ENCODE results near the gene FGFBP1.
"Not testable (repeated sequence)": the region's sequence is repeated elsewhere in the genome, so short reads cannot be mapped to it uniquely, and the experiment has no call there.

FGFBP1 gene

GRCh38 chr4:15945516-15945915 is 7.0 kb upstream of the FGFBP1 start:
- DNase-seq (ENCODE audit: low spot score): no peak

GRCh38 chr4:15944895-15945294 is 6.4 kb upstream of the FGFBP1 start:
- no peak for DNase-seq (ENCODE audit: low spot score)

GRCh38 chr4:15942283-15942682 is 3.7 kb upstream of the FGFBP1 start:
- no peak for DNase-seq (ENCODE audit: low spot score)

GRCh38 chr4:15938182-15938581 is 358 bp downstream of the FGFBP1 start:
- no peak for DNase-seq (ENCODE audit: low spot score)

GRCh38 chr4:15936495-15936894 is 2.0 kb downstream of the FGFBP1 start:
- DNase-seq (ENCODE audit: low spot score): no peak

GRCh38 chr4:15935504-15936402 is 2.8 kb downstream of the FGFBP1 start:
- no peak for DNase-seq (ENCODE audit: low spot score)

GRCh38 chr4:15934259-15934658 is 4.3 kb downstream of the FGFBP1 start:
- no peak for DNase-seq (ENCODE audit: low spot score)

- DNase-seq (ENCODE audit: low spot score): no peak
Observed at GRCh38 chr4:15931451-15932210, 6.9 kb downstream of the FGFBP1 start.

GRCh38 chr4:15930314-15930713 is 8.2 kb downstream of the FGFBP1 start:
- no peak for DNase-seq (ENCODE audit: low spot score)

- no peak for DNase-seq (ENCODE audit: low spot score)
Observed at GRCh38 chr4:15929540-15929939, 9.0 kb downstream of the FGFBP1 start.

- no peak for DNase-seq (ENCODE audit: low spot score)
Observed at GRCh38 chr4:15928883-15929282, 9.7 kb downstream of the FGFBP1 start.

GRCh38 chr4:15926486-15926885 is 12.1 kb downstream of the FGFBP1 start:
- DNase-seq (ENCODE audit: low spot score): no peak

GRCh38 chr4:15925830-15926229 is 12.7 kb downstream of the FGFBP1 start:
- DNase-seq (ENCODE audit: low spot score): no peak

GRCh38 chr4:15921592-15921932 is 17.0 kb downstream of the FGFBP1 start:
- no peak for DNase-seq (ENCODE audit: low spot score)

GRCh38 chr4:15920723-15921591 is 17.6 kb downstream of the FGFBP1 start:
- peak; percentile 84 for DNase-seq (ENCODE audit: low spot score)

GRCh38 chr4:15918484-15919129 is 19.9 kb downstream of the FGFBP1 start:
- no peak for DNase-seq (ENCODE audit: low spot score)

- peak; percentile 27 for DNase-seq (ENCODE audit: low spot score)
Observed at GRCh38 chr4:15917297-15917696, 21.2 kb downstream of the FGFBP1 start.

- not testable (repeated sequence) for DNase-seq (ENCODE audit: low spot score)
Observed at GRCh38 chr4:15916358-15916757, 22.2 kb downstream of the FGFBP1 start.

GRCh38 chr4:15914736-15915135 is 23.8 kb downstream of the FGFBP1 start:
- DNase-seq (ENCODE audit: low spot score): no peak

- DNase-seq (ENCODE audit: low spot score): no peak
Observed at GRCh38 chr4:15914291-15914690, 24.2 kb downstream of the FGFBP1 start.

GRCh38 chr4:15913631-15913970 is 24.9 kb downstream of the FGFBP1 start:
- peak; percentile 77 for DNase-seq (ENCODE audit: low spot score)

All from GM03348 (cell line).